Activated CD8-positive, alpha-beta memory T cell treated with anti-CD3 and anti-CD28 coated beads for 1 hour (primary cell): ENCODE measurements around the gene ELAVL3.
A peak's percentile ranks its signal among the peaks of the same experiment; 100 is the strongest.
"Not testable (repeated sequence)": the region's sequence is repeated elsewhere in the genome, so short reads cannot be mapped to it uniquely, and the experiment has no call there.

ENCODE experiments used
- DNase-seq, 2 donors: peaks; one replicate each; pipeline ENCODE4 v3.0.0-alpha.2; 2020; ENCODE audit warnings: low read depth in 1 of 2; ENCODE audit errors: extremely low read depth in 1 of 2

The ELAVL3 gene

DNA sequence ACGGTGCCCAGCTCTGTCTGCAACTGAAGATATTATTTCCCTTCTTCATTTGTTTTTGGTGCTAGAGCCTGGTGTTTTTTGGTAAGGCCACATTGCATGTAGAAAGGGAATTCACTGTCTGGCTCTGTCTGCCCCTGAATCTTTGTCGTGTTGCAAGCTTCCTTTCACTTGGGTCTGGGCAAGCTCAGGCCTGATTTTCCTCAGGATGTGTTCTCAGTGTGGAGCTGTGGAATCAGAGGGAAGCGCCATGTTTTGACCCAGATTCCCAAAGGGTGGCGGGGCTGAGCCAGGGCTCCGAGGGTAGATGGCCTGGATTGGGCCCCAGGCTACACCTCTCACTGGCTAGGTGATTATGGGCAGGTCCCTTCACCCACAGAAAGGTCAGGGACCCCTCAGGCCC, 36.8 kb downstream of the ELAVL3 start:
- DNase-seq: no peak

DNA sequence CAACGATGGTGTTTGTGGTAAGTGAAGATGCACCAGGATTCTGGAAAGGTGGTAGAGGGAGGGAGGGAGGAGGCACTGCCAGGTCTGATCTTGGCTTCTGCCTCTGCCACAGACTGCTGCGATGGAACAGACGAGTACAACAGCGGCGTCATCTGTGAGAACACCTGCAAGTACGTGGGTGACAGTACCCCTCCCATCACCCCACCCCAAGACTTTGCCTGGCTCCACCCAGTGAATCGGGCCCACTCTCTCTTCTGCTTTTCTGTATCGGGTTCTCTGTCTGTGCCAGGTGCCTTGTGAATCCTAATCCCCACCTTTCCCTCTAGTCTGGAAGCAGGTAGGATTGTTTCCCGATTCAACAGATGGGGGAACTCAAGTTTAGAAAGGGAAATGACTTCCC, 42.9 kb downstream of the ELAVL3 start:
- DNase-seq: no peak

DNA sequence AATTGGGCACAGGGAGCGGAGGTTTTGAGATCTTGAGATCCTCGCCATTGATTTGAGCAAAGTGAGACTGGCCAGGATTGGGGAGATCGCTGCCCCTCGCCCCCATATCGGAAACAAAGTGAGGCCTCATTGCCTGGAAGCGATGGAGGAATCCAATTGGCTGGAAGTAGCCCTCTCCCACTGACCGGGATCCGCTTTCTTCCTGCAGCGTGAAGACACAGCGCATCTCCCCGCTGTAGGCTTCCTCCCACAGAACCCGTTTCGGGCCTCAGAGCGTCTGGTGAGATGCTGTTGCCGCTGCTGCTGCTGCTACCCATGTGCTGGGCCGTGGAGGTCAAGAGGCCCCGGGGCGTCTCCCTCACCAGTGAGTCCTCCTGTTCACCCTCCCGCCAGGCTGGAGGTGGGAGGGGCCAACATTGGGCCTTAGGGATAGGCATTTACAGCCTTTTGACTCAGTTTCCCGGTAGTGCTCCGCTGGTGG, 45.0 kb downstream of the ELAVL3 start:
- DNase-seq: no peak

DNA sequence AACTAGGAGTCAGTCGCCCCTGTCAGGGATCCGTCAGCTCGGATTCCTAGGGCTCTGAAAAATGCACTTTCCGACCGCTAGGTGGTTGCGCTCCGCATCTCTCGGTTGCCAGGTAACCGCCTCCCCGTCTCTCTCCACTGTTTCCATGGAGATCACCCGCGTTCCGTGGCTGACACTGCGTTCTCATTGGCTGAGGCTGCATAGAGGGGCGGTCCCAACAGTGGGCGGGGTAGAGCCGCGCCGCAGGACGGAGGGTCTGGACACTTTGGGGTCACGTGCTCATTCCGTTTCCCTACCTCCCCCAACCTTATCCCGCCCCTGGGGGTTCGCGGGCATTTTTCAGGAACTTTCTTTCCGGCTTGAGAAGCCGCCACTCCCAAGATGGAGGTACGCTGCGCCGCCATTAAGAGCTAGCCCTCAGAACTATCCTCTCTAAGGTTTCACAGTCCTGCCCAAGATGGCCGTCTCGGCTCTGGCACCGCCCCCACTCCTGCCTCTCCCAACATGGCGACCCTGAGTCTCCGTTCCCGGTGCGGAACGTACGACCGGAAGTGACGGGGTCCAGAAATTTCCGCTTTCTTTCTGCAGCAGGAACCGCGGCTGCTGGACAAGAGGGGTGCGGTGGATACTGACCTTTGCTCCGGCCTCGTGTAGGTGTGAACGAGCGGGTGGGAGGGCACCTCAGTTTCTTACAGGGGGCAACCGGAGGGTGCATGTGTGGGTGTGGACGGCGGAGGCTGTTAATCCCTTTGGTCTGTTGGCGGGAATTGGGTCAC, 45.6 kb downstream of the ELAVL3 start, which contains the start of the genes ODAD3 and PRKCSH:
Gene ODAD3, minus strand, starts transcription at position 65 of the 776 bp plus-strand sequence. CDS start 105 bp downstream, outside the sequence.
Gene PRKCSH, plus strand, starts transcription at position 579 of the 776 bp plus-strand sequence. CDS start 483 bp downstream, outside the sequence.
- peak; percentile 94 to 95 for DNase-seq

DNA sequence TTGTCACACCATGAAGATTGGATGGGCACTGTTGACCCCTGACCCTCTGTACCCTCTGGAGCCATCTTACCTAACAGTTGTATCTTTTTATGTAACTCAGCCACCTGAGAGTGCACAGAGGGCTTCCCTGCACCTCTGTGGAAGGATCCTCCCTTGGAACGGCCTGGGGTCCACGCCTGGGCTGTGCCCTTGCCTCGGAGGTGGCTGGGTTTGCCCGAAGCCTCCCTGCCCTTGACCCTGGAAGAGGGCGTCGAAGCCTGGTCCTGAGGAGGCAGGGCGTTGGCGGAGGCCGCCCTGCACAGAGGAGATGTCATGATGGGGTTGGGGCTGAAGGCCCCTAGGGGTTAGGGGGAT, 46.2 kb downstream of the ELAVL3 start:
- no peak for DNase-seq

DNA sequence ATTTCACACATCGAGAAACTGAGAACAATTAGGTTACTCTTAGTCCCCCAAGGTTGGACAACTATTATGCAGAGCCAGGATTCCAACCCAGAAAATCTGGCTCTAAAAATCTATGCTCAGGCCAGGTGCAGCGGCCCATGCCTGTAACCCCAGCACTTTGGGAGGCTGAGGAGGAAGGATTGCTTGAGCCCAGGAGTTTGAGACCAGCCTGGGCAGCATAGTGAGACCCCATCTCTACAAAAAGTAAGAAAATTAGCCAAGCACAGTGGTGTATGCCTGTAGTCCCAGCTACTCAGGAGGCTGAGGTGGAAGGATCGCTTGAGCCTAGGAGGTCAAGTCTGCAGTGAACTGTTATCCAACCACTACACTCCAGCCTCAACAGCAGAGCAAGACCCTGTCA, 47.3 kb downstream of the ELAVL3 start:
- DNase-seq: not testable (repeated sequence)

DNA sequence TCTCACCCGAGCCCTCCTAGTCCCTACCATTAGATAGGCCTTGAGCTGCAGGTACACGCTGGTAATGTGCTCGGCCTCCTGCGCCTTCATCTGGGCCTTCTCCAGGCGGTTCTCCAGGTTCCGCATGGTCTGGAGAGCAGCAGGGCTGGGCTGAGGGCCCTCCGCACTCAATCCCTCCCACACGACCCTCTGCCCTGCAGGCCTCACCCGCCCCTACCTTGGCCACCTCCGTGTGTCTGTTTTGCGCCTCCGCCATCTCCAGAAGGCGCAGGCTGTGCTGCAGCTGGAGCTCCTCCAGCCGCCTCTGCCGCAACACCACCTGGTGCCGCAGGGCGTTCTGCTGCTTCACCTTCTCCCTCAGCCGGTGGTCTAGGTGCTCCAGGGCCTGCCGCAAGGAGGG, 54.2 kb downstream of the ELAVL3 start:
- no peak for DNase-seq

DNA sequence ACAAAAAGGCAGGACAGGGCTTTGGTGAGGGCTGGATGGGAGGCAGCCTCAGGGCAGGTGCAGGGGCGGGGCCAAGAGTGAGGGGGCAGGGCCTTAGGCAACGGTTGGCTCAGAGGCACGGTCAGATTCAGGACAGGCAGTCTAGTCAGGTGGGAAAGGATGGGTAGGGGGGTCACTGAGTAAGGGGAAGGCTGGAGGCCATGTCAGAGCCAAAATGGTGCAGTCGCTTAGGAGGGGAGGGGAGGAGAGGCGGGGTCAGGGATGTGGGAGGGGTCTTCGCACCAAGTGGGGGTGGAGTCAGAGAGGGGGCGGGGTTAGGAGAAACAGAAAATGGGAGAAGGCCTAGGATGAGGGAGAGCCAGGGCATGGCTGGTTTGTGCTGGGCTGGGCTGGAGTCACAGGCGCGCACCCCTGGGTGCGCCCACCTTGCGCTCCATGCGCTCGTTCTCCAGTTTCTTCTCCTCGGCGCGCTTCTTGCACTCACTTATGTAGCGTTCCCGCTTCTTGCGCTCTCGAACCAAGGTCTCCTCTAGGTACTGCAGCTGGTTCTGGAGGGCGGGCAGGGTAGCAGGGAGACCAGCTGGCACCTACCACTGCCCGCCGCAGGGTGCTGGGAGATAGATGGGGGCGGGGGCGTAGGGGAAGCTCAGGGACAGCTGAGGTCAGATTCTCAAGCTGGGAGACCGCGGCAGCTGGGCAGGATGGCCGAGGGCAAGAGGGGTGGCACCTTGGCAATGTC, 55.0 kb downstream of the ELAVL3 start:
- DNase-seq: no peak

DNA sequence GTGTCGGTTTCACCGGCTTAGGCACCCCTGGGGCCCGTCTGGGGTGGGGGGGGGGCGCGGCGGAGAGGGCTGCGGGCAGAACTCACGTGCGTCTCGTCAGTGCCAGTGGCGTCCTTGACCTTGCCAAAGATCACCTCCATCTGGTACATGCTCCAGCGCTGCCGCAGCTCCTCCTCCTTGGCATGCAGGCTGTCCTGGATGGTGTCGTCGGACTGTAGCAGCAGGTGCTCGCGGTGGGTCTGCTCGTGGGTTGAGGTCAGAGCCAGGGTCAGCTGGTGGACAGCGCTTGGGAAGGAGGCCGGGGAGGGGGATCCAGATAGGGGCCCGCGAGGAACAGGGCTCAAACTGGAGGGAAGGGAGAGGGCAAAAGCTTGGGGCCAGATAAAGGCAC, 57.1 kb downstream of the ELAVL3 start:
- no peak for DNase-seq

DNA sequence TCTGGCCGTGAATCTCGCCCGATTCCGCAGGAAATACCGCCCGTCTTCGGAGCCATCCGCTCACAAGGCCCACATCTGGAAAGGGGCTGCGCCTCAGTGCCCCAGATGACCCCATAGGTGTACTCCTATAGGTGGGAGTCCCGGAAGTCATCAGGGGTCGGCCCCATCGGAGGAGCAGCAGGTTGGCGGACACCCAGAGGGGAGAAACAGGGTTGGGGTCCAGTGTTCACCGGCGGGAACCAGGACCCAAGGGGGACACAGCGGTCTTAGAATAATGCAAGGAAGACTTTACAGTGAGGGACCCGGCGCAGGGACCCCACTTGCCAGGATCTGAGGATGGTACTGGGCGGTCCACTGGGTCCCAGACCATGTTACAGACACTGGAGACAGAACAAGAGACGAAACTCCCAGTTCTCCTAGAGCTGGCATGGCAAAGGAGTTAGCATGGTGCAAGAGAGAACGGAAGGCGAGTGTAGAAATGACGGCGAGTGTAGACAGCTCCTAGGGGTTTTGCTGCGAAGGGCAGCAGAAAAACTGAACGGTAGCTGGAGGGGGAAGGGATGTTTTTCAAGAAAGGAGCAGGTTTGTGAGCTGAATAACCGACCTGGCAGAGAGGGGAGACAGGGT, 57.6 kb downstream of the ELAVL3 start:
- DNase-seq: no peak

DNA sequence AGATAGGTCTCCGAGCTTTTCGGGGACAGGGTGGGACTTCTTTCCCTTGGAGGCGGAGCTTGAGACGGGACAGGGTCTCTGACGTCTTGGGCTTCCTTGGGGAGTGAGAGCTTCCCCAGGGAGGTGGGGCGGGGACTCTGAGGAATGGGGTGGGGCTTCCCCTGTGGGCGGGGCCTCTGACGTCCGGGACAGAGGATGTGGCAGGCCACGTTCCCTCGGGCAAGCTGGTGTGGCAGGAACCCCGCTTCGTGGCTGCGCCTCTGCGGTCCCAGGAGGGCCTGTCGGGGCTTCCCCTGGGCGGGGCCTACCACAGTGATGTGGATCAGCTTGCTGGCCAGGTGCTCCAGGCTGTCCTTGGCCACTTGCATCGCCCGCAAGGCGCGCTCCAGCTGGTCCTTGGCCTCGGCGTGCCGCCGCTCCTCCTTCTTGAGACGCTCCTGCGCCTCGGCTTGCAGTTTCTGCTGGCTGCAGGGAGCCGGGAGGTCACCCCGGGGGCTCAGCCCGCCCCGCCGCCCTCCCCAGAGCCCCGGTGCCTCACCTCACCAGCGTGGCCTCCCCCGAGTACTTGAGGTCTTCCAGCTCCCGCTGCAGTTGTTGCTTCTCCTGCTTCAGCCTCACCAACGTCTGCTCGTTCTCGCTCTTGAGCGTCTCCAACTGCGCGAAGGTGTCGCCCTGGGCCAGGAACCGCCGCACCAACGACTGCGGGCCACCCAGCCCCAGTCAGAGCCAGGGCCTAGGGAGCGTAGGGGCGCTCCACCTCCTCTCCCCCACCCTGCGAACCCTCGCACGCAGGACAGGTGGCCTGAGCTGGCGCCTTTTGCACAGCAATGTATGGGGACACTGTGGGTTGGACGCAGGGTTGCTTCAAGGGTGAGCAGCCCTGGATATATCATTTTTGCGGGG, 58.4 kb downstream of the ELAVL3 start:
- peak in 1 of 2 donors; percentile 32 for DNase-seq

DNA sequence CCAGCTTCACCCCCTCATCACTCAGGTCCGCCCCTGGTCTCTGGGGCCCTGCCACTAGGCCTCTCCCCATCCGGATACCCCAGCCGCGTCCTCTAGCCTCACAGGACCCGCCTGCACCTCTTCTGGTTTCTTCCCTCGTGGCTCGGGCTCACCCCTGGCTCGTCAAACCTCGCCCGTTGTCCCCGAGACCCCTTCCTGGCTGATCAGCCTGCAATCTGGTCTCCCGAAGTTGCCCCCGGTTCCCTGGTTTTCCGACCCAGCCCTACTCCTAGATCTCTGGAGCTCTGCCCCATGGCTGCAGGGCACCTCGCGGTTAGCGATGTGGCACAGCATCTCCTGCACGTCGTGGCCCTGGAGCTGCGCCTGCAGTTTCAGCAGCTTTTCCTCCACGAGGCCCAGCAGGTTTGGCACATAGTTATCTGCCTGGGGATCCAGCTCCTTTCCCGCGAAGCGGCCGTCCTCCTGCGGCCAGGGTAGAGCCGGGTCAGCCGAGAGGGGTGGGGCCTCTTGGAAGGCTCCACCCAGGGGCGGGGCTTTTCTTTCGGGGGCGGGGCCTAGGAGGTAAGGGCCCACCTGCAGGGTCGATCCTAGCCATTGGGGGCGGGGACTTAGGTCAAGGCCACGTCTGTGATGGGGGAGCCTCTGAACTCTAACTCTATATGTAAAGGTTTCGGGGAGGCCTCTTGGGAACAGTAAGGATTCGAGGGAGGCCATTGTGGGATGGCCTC, 59.3 kb downstream of the ELAVL3 start:
- peak in 1 of 2 donors; percentile 29 for DNase-seq

DNA sequence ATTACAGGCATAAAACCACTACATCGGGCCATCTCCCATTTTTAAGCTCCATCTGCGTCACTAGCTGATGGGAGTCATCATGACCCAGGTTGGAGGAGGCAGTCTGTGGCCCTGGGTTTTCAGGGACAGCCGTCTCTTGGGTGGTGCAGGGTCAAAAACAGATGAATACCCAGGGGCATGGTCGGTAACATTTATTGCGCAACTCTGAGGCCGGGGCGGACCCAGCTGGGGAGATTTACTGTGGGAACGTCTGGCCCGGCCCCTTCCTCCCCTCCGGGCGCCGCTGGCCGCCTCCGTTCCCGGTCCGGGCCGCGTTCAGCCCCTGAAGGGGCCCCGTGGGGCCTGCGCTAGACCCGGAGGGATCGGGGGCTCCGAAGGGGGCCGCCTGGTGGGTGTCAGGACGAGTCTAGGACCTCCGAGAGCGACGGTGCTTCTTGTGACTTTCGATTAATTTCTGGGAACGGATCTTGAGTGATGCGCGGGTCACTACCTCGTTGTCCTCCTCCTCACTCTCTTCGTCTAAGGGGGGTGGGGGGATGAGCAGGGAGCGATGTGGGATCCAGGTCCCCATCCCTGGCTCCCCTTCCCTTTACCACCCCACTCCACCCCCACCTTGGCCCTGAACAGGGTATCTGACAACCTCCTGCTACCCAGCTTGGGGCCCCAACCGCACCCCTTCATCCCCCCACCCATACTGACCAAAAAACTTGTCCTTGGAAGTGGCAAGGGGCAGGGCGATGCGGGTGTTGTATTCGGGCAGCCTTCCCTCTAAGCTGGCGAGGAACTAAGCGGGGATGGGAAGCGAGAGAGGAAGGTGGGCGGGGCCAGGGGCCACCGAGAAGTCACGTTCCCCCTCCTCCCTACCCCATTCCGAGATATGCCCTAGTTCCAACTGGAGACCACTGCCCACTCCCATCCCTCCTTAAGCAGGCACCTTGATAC, 60.1 kb downstream of the ELAVL3 start:
- DNase-seq: no peak

DNA sequence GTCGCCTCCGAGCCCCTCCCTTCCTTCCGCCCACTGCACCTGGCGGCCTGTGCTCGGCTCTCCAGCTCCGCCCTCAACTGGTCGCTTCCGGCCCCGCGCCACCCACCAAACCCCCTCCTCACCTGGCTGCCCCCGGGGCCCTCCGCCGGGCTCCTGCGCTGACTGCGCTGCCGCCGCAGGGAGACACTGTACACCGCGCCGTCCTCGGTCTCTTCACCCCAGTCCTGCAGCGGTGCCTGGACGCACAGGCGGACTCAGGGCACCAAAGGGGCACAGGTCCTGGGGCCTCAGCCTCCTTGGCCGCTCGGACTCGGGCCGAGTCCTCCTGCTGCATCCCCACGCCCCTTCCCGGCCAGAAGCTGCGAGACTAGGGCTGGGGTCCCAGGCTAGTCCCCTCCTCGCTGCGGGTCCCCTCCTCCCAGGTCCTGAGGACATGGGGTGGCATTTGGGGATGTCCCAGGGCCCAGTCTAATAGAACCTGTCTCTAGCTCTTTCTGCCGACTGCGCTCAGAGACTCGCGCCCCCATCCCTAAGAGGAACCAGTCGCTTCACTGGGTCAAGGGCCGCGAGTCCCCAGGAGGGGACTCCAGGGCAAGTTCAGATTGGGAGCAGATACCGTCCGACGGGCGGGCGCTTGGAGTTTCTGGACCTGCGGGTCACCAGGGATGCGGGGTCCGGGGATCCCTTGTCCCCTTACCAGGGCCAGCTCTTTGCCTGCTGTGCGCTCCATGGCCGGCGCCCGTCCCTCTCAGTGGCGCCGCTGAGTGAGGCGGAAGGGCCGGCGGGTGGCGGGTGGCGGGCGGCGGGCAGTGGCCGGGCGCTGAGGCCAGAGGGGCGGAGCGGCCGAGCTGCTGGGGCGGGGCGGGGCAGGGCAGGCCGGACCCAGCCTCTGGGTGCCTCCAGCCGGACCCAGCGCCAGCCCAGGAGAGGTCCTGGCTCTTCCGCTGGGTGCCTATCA, 62.0 kb downstream of the ELAVL3 start, which contains the start of gene RGL3:
Gene RGL3, minus strand, starts transcription at position 766 of the 958 bp plus-strand sequence. Its CDS starts 36 bp downstream, at position 730.
- no peak for DNase-seq

DNA sequence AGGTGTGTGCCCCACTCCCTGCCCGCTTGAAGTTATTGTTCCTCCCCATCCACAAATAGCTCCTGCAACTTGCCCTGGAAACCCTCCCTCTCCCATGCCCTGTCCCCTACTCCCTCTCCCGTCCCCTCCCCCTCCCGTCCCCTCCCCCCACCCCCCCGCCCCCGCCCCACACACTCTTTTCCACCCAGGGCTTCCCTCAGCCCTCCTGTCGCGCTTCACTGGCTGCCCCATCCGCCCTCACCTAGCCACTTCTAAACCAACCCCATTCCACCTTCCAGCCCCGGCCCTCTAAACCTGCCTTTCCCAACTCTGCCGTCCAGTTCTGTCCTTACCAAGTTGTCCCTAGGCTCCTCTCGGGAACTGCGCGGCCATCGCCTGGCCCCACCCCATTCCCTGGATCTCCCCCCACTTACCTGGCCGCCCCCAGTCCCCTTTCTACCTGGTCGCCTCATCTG, 62.7 kb downstream of the ELAVL3 start:
- no peak for DNase-seq

DNA sequence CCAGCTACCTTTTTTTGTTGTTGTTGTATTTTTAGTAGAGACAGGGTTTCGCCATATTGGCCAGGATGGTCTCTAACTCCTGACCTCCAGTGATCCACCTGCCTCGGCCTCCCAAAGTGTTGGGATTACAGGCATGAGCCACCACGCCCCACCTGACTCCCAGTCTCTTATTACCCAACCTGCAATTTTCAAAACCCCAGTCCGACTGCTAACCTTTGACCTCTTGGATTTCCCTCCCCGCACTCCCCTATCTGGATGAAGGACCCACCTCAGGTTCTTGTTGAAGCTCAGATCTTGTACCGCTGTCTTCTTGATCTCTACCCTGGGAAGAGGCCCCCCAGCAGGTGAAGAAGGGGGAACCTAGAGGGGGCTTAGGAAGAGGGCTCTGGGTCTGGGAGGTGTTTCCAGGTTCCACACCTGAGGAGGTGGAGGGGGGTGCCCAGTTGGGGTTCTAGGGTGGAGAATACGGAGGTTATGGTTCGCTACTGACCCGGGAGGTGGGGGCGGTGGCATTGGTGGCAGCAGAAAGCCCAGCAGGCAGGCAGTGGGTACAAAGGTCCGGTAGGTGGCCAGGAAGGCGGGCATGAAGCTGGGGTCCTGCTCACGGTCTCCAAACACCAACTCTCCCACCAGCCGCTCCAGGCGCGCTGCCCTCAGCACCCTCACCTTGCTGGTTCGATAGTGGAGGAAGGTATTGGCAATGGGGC, 64.3 kb downstream of the ELAVL3 start:
- no peak for DNase-seq

DNA sequence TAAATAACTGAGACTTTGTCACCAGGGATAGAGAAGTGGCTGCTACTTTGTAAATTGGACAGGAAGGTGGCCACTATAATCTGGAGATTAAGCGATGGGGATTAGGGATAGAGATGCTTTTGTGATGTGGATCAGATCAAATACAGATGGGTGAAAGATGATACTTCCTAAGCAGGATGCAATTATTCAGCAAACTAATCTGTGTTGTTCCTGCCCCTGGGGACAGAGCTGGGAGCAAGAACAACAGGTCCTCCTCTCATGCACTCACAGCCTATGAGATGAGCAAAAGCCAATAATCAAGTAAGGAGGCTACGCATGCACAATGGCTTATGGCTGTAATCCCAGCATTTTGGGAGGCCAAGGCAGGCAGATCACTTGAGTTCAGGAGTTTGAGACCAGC, 66.3 kb downstream of the ELAVL3 start:
- no peak for DNase-seq
